Effector CD8-positive, alpha-beta T cell (primary cell): ENCODE measurements around the gene MLH1.

Experiments used
- DNase-seq: peaks from one replicate; lab custom pipeline; 2025; lab: John Stamatoyannopoulos, UW

MLH1 gene

DNA sequence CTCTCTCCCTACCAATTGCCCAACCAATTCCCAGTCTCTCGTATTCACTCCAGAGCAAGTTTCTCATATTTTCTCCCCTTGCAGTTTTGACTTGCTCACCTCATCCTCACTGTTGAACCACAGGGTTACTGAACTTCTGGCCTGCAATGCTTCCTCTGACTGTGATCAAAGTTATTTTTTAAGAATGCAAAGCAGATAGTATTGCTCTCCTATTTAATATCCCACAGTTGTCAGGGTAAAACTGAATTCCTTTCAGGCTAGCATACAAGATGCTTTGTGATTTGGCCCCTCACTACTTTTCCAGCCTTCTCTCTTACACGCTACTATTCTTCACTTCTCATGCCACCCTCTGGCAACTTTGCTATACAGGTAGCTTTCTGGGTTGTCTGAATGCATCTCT is 100.2 kb downstream of the MLH1 start:
- DNase-seq: no peak

DNA sequence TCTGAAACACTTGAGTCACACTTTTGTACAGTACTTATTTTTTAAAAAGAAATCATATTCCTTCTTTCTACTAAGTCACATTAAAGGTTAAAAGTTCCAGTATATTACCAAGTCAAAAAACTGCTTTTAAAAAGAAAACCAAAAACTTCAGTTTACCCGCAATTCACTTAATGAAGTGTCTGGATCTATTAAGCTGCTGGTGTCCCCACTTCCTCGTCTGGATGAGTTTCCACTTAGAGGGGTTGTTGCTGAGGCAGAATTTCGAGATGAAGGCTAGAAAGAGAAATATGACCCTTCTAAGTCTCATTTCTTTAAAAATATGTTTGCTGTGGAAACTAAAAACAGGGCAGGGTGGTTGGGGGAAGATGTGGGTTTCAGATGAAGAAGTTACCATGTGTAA is 101.3 kb downstream of the MLH1 start:
- DNase-seq: no peak

DNA sequence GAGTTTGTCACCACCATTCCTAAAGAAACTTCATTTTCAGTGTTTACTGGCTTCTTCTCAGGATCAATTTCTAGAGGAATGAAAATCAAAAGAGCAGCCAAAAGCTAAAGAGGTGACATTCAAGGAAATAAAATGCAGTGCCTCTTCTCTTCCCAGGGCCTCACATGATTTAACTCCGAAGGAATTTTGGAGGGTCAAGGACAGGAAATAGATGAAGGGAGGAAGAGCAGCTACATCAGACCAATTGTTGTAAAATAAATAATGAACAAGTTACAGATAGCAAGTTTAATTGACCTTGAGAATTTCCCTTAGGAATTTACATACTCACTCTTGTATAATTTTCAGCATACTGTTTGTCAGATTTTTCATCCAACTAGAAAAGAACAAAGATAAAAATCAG is 103.0 kb downstream of the MLH1 start:
- DNase-seq: no peak

DNA sequence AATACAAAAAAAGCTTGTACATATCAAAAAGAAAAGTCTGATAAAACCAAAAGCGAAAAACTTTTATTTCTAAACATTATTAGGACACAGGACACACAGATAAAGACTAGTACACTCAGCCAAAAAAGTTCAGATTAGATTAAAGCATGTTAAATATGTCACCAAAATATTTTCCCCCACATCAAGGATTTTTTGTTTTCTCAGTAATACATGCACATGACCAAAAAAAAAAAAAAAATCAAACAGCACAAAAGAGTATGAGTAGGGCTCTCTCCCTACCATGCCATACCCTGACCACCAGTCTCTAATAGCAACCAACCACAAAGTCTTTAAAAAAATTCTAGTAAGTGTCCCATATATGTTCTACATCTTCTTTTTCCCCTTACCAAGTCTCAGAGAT is 103.7 kb downstream of the MLH1 start:
- DNase-seq: no peak

DNA sequence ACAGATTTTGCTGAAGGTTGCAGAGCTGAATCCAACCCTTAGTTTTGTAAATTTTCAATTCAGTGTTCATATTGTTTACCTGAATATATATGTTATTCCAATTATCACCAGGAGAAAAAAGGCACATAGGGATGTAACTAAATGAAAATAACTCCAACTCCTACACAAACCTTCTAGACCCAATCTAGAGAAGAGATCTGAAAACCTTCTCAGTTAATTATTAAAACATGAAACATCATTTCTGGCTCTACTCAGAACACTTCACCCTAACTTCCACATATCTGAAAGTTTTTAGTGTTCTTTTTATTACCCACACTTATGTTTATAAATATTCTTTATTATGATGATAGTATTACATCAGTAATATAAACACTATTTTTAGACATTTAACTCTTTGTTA is 104.5 kb downstream of the MLH1 start:
- DNase-seq: no peak

DNA sequence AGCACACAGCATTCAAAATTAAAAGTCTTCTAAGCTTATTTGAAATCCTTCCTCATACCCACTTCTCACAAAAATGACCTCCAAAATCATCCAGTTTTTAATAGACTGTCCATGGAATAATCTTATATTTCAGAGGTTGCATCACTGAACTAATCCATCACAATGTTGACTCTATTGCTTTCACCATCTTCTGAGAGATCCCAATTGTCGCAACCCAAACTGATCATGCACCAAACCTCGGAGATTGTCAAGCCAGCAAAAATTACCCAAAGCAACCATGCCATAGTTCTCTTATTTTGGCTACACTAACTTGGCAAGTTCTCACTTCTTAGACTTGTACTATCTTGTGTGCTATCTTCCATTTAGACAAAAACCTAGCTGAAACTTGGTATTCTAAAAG is 105.6 kb downstream of the MLH1 start:
- DNase-seq: no peak

DNA sequence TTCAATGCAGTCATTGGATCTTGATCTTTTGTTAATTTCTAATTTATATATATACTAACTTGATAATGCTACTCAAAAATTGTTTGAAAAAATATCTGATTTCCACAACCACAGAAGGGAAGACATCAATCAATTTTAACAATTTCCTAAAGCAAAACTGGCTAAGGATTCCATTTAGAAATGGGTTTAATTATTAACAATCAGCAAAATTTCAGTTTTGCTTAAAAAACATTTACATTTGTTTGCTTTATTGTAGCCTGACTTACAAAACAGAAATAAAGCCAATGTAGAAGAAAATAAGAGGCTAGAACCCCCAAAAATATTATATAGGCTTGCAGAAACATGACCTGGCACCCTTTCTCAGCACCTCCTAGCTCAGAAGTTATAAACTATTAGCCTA is 106.2 kb downstream of the MLH1 start:
- no peak for DNase-seq

DNA sequence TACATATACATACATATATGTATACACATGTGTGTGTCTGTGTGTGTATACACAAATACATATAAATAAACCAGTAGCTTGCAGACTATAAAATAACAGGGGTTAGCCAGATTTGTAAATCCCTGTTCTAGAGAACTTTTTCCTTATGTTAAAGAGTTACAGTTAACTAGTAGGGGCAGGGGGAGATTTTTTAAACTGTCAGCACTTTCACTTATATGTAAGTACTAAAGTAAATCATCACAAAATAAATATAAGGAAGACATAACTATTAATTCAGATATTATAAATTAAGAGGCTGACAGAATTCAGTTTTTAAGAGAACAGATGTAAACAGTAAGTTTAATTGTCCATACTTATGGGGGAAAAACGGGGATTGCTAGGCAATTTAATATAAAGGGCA is 107.1 kb downstream of the MLH1 start:
- no peak for DNase-seq
